Superior temporal gyrus (tissue), 1 donor: ENCODE results near the gene SGTA.
"Not testable (repeated sequence)": the region's sequence is repeated elsewhere in the genome, so short reads cannot be mapped to it uniquely, and the experiment has no call there.

ENCODE experiments used
- DNase-seq: peaks from one replicate; pipeline ENCODE4 v3.0.0-alpha.2; 2016; ENCODE audit errors: extremely low spot score

Gene SGTA

DNA sequence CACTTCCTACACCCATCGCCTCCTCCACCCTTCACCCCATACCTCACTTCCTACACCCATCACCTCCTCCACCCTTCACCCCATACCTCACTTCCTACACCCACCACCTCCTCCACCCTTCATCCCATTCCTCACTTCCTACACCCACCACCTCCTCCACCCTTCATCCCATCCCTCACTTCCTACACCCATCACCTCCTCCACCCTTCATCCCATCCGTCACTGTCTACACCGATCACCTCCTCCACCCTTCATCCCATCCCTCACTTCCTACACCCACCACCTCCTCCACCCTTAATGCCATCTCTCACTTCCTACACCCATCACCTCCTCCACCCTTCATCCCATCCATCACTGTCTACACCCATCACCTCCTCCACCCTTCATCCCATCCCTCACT, 69.9 kb downstream of the SGTA start:
- not testable (repeated sequence) for DNase-seq

GRCh38 chr19:2711875-2712205, 71.2 kb downstream of the SGTA start:
- DNase-seq: no peak

GRCh38 chr19:2711172-2711874, 71.8 kb downstream of the SGTA start:
- DNase-seq: no peak

DNA sequence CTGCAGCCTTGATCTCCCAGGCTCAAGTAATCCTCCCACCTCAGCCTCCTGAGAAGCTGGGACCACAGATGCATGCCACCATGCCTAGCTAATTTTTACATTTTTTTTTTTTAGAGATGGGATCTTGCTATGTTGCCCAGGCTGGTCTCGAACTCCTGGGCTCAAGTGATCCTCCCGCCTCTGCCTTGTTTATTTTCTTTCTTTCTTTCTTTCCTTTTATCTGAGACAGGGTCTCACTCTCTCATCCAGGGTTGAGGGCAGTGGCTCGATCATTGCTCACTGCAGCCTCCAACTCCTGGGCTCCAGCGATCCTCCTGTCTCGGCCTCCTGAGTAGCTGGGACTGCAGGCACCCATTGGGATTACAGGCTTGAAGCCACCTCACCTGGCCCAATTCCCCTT, 76.8 kb downstream of the SGTA start:
- DNase-seq: no peak
